Ovary (tissue), 3 donors: ENCODE results near the gene ETHE1.

Experiments
- POLR2A ChIP-seq: fragments of 450-650 bp; IDR thresholded peaks from one replicate; pipeline ENCODE4 v1.6.1; 2017; ENCODE audit warnings: antibody characterized with exemption, mild to moderate bottlenecking, moderate library complexity
- TF ChIP-seq, protein P1 (sequence below), 3 donors: fragments of 450-650 bp in 2 of 3; fragments of 200-600 bp in 1 of 3; IDR thresholded peaks; one replicate each; pipeline versions ENCODE4 v1.5.1 to v1.8.0; 2016 to 2022; ENCODE audit warnings: antibody characterized with exemption in 3 of 3, mild to moderate bottlenecking in 1 of 3
- donor health status: DM: no; HTN: no; CAD: no.

DNA sequence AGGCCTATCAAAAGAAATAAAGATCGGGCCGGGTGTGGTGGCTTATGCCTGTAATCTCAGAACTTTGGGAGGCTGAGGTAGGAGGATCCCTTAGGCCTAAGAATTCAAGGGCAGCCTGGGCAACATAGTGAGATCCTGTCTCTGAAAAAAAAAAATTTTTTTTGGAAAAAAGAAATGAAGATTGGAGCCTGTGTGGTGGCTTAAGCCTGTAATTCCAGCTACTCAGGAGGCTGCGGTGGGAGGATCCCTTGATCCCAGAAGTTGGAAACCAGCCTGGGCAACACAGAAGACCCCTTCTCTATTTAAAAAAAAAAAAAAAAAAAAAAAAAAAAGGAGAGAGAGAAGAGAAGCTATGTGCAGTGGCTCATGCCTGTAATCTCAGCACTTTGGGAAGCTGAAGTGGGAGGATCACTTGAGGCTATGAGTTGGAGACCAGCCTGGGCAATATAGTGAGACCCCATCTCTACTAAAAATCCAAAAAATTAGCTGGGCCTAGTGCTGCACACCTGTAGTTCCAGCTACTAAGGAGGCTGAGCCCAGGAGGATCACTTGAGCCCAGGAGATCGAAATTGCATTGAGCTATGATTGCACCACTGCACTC lies 46.9 kb downstream of the ETHE1 start:
- TF ChIP-seq, protein P1, sequence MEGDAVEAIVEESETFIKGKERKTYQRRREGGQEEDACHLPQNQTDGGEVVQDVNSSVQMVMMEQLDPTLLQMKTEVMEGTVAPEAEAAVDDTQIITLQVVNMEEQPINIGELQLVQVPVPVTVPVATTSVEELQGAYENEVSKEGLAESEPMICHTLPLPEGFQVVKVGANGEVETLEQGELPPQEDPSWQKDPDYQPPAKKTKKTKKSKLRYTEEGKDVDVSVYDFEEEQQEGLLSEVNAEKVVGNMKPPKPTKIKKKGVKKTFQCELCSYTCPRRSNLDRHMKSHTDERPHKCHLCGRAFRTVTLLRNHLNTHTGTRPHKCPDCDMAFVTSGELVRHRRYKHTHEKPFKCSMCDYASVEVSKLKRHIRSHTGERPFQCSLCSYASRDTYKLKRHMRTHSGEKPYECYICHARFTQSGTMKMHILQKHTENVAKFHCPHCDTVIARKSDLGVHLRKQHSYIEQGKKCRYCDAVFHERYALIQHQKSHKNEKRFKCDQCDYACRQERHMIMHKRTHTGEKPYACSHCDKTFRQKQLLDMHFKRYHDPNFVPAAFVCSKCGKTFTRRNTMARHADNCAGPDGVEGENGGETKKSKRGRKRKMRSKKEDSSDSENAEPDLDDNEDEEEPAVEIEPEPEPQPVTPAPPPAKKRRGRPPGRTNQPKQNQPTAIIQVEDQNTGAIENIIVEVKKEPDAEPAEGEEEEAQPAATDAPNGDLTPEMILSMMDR (IDR thresholded peaks at IDR 0.05), result no peak
- TF ChIP-seq POLR2A, result no peak
